WTC11 (cell line): ENCODE data around the gene RANBP9. TPM values are rescaled to one million over a fixed set of nuclear protein-coding genes. Genes with fewer than 3 reads are reported as not detected.

ENCODE experiments used
- ATAC-seq: fragments of 200-7000 bp; cut with Tn5 transposase; 2 replicates; pipeline ENCODE4 v1.10.0; 2021; ENCODE audit warnings: mild to moderate bottlenecking, moderate library complexity
- CTCF ChIA-PET: fragments of 300-600 bp; sonication (Branson Sonifier 250); formaldehyde crosslinking; loops from one replicate; lab custom pipeline; 2021; ENCODE audit warnings: antibody characterized with exemption; lab: Charles Lee
- POLR2A ChIA-PET: fragments of 350-600 bp; sonication (Branson Sonifier 250); formaldehyde crosslinking; loops from one replicate; lab custom pipeline; 2021; ENCODE audit warnings: antibody characterized with exemption; lab: Charles Lee
- DNase-seq: peaks from one replicate; pipeline ENCODE4 v3.0.0; 2021; ENCODE audit warnings: low spot score
- H3K27ac Mint-ChIP-seq: 2 replicates; pipeline ENCODE4 v1.8.0; 2021; ENCODE audit warnings: mixed read lengths
- H3K27me3 Mint-ChIP-seq: 2 replicates; pipeline ENCODE4 v1.8.0; 2021; ENCODE audit warnings: low read depth, mild to moderate bottlenecking, moderate library complexity, mixed read lengths
- H3K36me3 Mint-ChIP-seq: 2 replicates; pipeline ENCODE4 v1.8.0; 2021; ENCODE audit warnings: mixed read lengths
- H3K4me1 Mint-ChIP-seq: 2 replicates; pipeline ENCODE4 v1.8.0; 2022; ENCODE audit warnings: mixed read lengths
- H3K4me3 Mint-ChIP-seq: 2 replicates; pipeline ENCODE4 v1.8.0; 2021; ENCODE audit warnings: mild to moderate bottlenecking, moderate library complexity, mixed read lengths
- H3K9me3 Mint-ChIP-seq: 2 replicates; pipeline ENCODE4 v1.8.0; 2021; ENCODE audit warnings: mixed read lengths
- AR ChIP-seq: fragments of 250-450 bp; sonication (Bioruptor Pico); IDR thresholded peaks from 2 replicates; pipeline ENCODE4 v1.9.0; 2021; ENCODE audit warnings: mild to moderate bottlenecking
- CBFB ChIP-seq: sonication (generic); formaldehyde crosslinking; IDR thresholded peaks from 2 replicates; pipeline ENCODE4 v1.8.1; 2022; ENCODE audit warnings: mild to moderate bottlenecking, low read depth, missing genetic modification reagents
- ELF4 ChIP-seq: sonication (generic); formaldehyde crosslinking; IDR thresholded peaks from 2 replicates; pipeline ENCODE4 v1.8.1; 2022; ENCODE audit warnings: low read depth, mild to moderate bottlenecking, moderate library complexity, missing genetic modification reagents
- ERG ChIP-seq: fragments of 250-450 bp; sonication (Bioruptor Pico); IDR thresholded peaks from 2 replicates; pipeline ENCODE4 v1.8.0; 2021; ENCODE audit warnings: mild to moderate bottlenecking
- ESRRA ChIP-seq: sonication (generic); formaldehyde crosslinking; IDR thresholded peaks from 2 replicates; pipeline ENCODE4 v1.8.1; 2022; ENCODE audit warnings: mild to moderate bottlenecking, missing genetic modification reagents, borderline replicate concordance
- GABPB1 ChIP-seq: sonication (generic); formaldehyde crosslinking; IDR thresholded peaks from 2 replicates; pipeline ENCODE4 v1.8.1; 2023; ENCODE audit warnings: mild to moderate bottlenecking, missing genetic modification reagents
- IRF2 ChIP-seq: sonication (generic); formaldehyde crosslinking; IDR thresholded peaks from 2 replicates; pipeline ENCODE4 v1.8.0; 2022; ENCODE audit warnings: low read depth, missing genetic modification reagents, borderline replicate concordance
- JUN ChIP-seq: sonication (generic); formaldehyde crosslinking; IDR thresholded peaks from 2 replicates; pipeline ENCODE4 v1.8.0; 2023; ENCODE audit warnings: mild to moderate bottlenecking, missing genetic modification reagents
- NFATC4 ChIP-seq: fragments of 250-450 bp; sonication (Bioruptor Pico); IDR thresholded peaks from 2 replicates; pipeline ENCODE4 v1.9.0; 2021; ENCODE audit warnings: mild to moderate bottlenecking
- RORB ChIP-seq: fragments of 250-450 bp; sonication (Bioruptor Pico); IDR thresholded peaks from 2 replicates; pipeline ENCODE4 v1.9.0; 2021; ENCODE audit warnings: mild to moderate bottlenecking
- TEAD1 ChIP-seq: sonication (generic); formaldehyde crosslinking; IDR thresholded peaks from 2 replicates; pipeline ENCODE4 v1.8.0; 2022; ENCODE audit warnings: mild to moderate bottlenecking, missing genetic modification reagents
- ZBTB21 ChIP-seq: sonication (generic); formaldehyde crosslinking; IDR thresholded peaks from 2 replicates; pipeline ENCODE4 v1.8.1; 2023; ENCODE audit warnings: mild to moderate bottlenecking, missing genetic modification reagents, borderline replicate concordance
- ZMAT4 ChIP-seq: fragments of 250-450 bp; sonication (Bioruptor Pico); IDR thresholded peaks from 2 replicates; pipeline ENCODE4 v1.9.0; 2021; ENCODE audit warnings: mild to moderate bottlenecking
- ZNF121 ChIP-seq: sonication (generic); formaldehyde crosslinking; IDR thresholded peaks from 2 replicates; pipeline ENCODE4 v1.8.0; 2023; ENCODE audit warnings: missing genetic modification reagents
- ZNF263 ChIP-seq: sonication (generic); formaldehyde crosslinking; IDR thresholded peaks from 2 replicates; pipeline ENCODE4 v1.8.1; 2022; ENCODE audit warnings: low read depth, mild to moderate bottlenecking, moderate library complexity, missing genetic modification reagents
- ZNF532 ChIP-seq: fragments of 250-450 bp; sonication (Bioruptor Pico); IDR thresholded peaks from 2 replicates; pipeline ENCODE4 v1.9.0; 2021; ENCODE audit warnings: mild to moderate bottlenecking, borderline replicate concordance
- total RNA-seq: library from RNA; stranded (reverse); gene quantifications from 3 replicates; pipeline ENCODE4 v1.2.3, GENCODE V29; 2021
- TF ChIP-seq, protein P1 (sequence below): sonication (generic); formaldehyde crosslinking; IDR thresholded peaks from 2 replicates; pipeline ENCODE4 v1.8.1; 2022; ENCODE audit warnings: missing genetic modification reagents, borderline replicate concordance
- TF ChIP-seq, protein P2 (sequence below): sonication (generic); formaldehyde crosslinking; IDR thresholded peaks from 2 replicates; pipeline ENCODE4 v1.8.0; 2022; ENCODE audit warnings: mild to moderate bottlenecking, missing genetic modification reagents

RANBP9 gene
- total RNA-seq, 1 experiment from 2014 or later = 33.4 TPM

GRCh38 chr6:13611715-13612114 lies 99.9 kb downstream of the RANBP9 start (continued):
- TF ChIP-seq, protein P1, sequence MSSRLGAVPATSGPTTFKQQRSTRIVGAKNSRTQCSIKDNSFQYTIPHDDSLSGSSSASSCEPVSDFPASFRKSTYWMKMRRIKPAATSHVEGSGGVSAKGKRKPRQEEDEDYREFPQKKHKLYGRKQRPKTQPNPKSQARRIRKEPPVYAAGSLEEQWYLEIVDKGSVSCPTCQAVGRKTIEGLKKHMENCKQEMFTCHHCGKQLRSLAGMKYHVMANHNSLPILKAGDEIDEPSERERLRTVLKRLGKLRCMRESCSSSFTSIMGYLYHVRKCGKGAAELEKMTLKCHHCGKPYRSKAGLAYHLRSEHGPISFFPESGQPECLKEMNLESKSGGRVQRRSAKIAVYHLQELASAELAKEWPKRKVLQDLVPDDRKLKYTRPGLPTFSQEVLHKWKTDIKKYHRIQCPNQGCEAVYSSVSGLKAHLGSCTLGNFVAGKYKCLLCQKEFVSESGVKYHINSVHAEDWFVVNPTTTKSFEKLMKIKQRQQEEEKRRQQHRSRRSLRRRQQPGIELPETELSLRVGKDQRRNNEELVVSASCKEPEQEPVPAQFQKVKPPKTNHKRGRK (CRISPR knock-in tag) = no peak
- TF ChIP-seq ZNF532 (CRISPR knock-in tag) (no peak), ERG (CRISPR knock-in tag) (no peak), AR (CRISPR knock-in tag) (no peak), IRF2 (CRISPR knock-in tag) (no peak)

DNA sequence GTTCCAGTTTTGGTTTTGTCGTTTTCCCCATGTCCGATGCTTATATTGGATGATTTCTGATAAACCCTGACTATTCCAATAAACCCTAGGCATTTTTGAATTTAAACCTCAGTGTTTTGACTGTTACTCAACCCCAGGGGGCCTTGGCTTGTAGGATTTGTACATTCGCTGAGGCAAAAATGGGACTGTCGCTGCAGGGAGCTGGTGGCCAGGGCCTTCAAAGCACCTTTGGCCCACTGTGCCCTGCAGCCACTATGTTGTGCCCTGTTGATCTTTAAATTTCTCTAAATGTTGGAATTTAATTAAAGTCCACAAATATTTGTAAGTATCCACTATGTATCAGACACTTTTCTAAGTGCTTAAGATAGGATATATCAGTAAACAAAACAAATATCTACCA lies 106.0 kb downstream of the RANBP9 start:
- no peaks in the 10 kb centered on the region for H3K9me3 Mint-ChIP-seq
- no peaks in the 10 kb centered on the region for H3K4me1 Mint-ChIP-seq
- peaks cover 23% of the 10 kb centered on the region for H3K36me3 Mint-ChIP-seq

More for the DNA sequence above, 106.0 kb downstream of the RANBP9 start:
- DNase-seq (no peak), ATAC-seq (no peak)
- Mint-ChIP-seq H3K27ac (no peak overlapping the region), H3K4me3 (no peak overlapping the region), H3K27me3 (no peaks in the 10 kb centered on the region)
- TF ChIP-seq ZNF121 (CRISPR knock-in tag) (no peak), ZMAT4 (CRISPR knock-in tag) (no peak), JUN (CRISPR knock-in tag) (no peak), ESRRA (CRISPR knock-in tag) (no peak), ZBTB21 (CRISPR knock-in tag) (no peak), NFATC4 (no peak), ERG (CRISPR knock-in tag) (no peak), RORB (CRISPR knock-in tag) (no peak), ELF4 (CRISPR knock-in tag) (no peak), GABPB1 (CRISPR knock-in tag) (no peak), CBFB (CRISPR knock-in tag) (no peak), TEAD1 (CRISPR knock-in tag) (no peak), ZNF263 (CRISPR knock-in tag) (no peak)
- TF ChIP-seq, protein P2, sequence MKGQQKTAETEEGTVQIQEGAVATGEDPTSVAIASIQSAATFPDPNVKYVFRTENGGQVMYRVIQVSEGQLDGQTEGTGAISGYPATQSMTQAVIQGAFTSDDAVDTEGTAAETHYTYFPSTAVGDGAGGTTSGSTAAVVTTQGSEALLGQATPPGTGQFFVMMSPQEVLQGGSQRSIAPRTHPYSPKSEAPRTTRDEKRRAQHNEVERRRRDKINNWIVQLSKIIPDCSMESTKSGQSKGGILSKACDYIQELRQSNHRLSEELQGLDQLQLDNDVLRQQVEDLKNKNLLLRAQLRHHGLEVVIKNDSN = no peak
- TF ChIP-seq, protein P1 (CRISPR knock-in tag) = no peak
- CTCF ChIA-PET = interaction anchor here (2.2 kb wide), 1 partner anchor 10 kb away, joined by 14 read pairs; the partner anchor contains the start of gene NOL7
- POLR2A ChIA-PET = no interaction called here
